Stimulated activated CD8-positive, alpha-beta memory T cell treated with anti-CD3 and anti-CD28 coated beads, Interleukin-4, amount 100 ng/mL, for 48 hours (primary cell): ENCODE measurements around the gene WWTR1.

Experiments used
- DNase-seq: peaks from one replicate; pipeline ENCODE4 v3.0.0-alpha.2; 2020

Gene WWTR1

DNA sequence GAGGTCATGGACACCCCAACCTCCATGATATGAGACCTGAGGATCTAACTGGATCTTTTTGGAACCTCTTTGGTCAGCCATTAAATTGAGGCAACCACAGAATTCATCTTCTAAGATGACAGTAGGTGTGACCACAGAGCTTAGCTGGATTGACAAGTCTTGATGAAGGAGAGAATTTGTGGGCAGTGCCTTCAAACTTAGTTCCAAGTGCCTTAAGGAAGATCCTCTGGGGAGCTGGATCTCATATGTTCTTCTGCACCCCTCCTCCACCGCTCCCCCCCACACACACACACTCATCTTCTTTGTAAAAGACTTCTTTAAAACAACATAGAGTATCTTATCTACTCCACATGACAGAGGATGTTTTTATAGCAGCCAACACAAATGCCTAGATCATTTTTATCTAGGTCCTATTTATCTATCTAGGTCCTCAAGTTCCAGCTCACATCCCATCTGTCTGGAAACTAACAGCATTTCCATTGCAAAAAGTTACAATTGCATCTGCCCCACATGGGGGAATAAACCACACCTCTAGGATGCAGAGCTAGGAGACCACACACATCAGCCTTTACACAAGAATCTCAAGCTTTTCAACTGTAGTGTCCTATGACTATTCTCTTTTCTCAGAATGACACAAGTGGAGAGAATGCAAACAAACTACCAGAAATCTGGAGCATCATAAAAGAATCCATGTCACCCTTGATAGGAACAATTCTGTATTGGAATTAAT lies 37.4 kb downstream of the WWTR1 start:
- no peak for DNase-seq

DNA sequence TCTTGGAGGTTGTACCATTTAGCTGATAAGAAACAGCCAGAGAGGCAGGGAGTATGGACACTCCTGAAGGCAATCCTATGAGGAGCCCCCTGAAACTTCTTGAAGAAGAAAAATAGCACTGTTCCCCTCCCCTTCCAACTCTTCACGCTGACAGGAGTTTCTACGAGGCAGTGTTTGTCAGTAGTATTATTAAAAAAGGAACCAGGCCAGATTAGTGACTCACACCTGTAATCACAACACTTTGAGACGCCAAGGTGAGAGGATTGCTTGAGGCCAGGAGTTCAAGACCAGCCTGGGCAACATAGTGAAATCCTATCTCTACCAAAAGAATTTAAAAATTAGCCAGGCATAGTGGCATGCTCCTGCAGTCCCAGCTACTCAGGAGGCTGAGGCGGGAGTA lies 38.7 kb downstream of the WWTR1 start:
- DNase-seq = no peak

- no peak for DNase-seq
Observed at GRCh38 chr3:149618151-149619123, 39.4 kb downstream of the WWTR1 start.

DNA sequence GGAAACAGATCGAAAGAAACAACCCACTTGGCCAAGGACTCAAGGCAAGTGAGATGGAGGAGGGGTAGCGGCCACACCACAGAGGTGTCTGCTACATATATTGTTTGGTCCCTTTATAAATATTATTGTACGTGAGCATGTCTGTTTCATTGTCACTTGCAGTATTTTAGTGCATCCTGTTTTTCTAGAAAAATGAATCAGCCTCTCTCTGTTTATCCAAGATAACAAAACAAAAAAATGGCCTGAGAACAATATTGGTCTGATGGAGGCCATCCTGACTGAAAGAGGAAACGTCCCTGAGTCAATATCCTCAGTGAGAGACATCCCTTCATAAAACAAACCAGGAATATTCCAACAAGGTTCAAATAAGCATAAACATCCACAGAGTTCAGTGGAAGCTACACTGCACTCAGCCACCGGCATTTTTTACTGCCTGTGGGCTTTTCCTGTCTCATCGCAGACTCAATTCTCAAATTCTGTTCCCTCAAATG lies 42.0 kb downstream of the WWTR1 start:
- DNase-seq = no peak

DNA sequence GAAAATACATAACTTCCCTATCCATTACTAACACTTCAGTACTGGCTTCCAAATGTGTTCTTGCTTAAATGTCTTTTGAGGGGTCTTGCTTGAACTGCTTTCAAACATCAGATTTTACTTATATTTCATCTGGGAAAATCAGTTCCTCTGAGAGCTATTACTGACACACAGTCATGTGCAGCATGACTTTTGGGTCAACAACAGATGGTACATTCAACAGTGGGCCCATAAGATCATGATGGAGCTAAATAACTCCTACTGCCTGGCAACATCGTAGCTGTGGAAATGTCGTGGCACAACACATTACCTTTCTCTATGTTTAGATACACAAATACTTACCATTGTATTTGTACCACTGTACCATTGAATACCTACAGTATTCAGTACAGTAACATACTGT lies 43.8 kb downstream of the WWTR1 start:
- no peak for DNase-seq

DNA sequence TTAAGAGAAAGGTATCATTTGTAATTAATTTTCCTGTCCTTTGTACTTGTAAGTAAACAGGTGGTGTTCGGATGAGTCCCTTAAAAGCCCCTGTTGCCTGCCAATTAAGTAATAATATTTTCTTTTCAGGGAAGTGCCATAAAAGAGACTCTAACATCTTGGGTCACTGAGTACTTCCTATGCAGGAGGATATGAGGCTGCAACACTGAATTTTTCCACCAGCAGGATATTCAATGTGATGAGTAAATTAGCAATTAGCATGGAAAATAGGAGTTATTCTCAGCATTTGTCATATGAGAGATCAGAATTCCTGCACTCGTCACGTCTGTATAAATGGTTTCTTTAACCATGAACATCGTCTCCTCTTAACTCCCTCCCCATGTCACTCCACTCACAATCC lies 45.4 kb downstream of the WWTR1 start:
- DNase-seq = no peak

DNA sequence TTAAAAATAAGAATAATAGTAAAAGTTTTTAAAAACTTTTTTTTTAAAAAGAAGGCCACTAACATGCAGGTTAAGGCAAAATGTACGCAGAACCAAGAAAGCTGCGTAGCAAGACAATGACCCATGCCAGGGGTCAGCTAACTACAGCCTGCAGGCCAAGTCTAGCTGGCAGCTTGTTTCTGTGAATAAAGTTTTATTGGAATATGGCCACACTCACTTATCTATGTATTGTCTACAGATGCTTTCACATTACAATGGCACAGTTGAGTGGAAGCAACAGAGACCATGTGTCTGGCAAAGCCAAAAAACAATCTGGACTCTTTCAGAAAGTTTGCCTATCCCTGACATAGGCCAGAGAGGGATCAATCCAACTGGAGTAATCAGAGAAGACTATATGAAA lies 46.7 kb downstream of the WWTR1 start:
- DNase-seq = no peak

GRCh38 chr3:149610351-149611105 lies 47.3 kb downstream of the WWTR1 start:
- no peak for DNase-seq

DNA sequence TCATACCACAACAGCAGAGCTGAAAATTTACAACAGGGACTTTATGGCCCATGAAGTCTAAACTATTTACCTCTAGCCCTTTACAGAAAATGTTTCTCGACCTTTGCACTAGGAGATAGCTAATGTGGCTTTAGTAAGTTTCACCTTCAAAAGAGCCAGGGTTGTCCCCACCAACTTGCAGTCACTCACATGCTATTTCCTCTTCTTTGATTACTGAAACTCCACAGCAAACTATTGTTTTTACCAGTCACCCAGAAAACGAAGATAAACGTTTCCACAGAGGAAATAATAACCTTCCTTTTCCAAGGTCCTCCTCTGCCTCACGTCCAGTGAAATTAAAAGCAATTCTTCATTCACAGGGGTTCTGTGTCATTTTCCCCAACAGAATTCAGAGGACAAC lies 48.2 kb downstream of the WWTR1 start:
- DNase-seq = no peak

DNA sequence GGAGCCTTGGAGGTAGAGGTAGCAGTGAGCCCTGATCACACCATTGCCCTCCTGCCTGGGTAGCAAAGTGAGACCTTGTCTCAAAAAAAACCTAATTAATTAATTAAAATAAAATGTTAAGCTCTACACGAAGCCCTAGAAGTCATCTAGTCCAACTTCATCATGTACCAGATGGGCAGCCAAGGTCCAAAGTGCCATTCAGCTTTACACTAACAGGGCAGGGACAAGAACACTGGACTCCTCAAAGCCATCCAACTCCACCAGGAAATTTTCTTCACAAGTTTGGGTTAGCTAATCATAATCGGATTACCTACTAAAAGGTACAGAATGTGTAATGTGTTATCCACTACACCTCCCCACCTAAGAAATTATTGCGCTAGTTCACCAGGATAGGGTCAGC lies 48.8 kb downstream of the WWTR1 start:
- DNase-seq = no peak

DNA sequence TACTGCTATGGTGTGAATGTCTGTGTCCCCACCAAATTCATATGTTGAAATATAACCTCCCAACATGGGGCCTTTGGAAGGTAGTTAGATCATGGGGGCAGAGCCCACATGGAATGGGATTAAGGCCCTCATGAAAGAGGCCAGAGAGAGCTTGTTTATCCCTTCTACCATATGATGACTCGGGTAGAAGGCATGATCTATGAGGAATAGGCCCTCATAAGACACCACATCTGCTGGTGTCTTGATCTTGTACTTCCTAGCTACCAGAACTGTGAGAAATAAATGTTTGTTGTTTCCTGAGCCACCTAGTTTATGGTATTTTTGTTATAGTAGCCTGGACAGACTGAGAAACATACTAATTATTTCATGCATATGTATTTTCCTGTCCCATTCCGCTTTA lies 51.9 kb downstream of the WWTR1 start:
- DNase-seq = no peak

DNA sequence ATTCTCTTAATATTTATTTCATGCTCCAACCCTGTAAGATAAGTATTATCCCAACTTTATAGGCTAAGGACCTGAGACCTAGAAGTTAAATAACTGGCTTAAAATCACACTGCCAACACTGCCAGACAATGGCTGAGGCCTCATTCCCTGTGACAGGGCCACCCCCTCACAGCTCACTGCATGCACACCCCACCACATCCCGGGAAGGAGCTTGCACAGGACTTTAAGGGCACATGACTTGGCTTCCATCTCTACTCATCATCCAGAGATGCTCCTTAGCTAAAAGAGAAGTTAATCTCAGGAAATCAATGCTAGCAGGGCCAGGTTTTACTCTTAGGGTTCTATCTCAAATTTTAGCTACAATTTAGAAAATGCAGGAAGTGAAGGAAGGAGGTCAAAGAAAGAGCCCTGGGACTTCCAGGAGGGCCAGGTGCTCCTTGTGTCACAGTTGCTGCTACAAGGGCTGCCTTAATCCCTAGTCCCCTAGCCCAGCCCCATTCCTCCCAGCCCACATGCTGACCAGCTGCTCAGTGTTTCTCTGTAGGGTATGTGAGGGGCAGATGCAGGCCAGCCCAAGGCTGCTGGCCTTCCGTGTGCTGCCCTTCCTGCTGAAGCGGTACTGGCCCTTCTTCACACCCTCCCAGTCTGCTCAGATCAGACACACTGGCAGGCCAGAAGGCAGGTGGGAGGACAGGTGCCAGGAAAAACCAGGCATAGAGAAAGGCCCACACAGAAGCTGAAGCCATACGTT lies 53.5 kb downstream of the WWTR1 start:
- DNase-seq = no peak

GRCh38 chr3:149603126-149604074 lies 54.4 kb downstream of the WWTR1 start:
- DNase-seq = no peak

DNA sequence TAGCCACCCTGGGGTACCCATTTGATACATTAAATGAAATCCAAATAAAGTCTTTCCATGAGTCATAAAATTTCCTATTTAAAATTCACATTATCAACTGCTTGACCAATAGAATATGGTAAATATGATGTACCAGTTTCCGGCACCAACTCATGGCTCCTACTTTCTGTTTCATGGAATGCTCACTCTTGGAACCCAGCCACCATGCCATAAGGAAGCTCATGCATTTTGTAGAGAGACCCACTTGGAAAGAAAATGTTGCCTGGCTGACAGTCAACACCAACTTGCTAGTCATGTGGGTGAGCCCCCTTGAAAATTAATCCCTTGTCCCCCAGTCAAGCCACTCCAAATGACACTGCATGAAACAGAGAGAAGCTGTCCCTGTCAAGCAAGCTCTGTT lies 57.2 kb downstream of the WWTR1 start:
- no peak for DNase-seq

DNA sequence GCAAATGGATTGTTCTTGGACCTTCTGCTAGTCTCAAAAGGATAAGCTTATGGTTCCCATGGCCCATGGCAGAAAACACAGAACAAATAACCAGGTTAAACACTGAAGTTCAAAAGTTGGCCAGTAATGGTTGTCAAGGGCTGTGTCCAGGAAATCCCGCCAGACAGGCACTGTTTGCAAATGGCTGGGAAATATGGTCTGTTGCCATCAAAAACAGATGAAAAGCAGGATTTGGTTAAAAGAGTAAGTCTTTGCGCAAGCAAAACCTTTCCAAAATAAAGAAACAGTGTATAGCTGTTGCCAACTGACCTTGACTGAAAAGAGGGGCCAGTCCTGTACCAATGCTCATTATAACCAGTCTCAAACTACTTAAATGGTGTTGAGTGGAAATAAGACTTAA lies 58.6 kb downstream of the WWTR1 start:
- DNase-seq = no peak

GRCh38 chr3:149596134-149596770 lies 61.6 kb downstream of the WWTR1 start:
- no peak for DNase-seq

- no peak for DNase-seq
Observed at GRCh38 chr3:149593418-149594160, 64.2 kb downstream of the WWTR1 start.

DNA sequence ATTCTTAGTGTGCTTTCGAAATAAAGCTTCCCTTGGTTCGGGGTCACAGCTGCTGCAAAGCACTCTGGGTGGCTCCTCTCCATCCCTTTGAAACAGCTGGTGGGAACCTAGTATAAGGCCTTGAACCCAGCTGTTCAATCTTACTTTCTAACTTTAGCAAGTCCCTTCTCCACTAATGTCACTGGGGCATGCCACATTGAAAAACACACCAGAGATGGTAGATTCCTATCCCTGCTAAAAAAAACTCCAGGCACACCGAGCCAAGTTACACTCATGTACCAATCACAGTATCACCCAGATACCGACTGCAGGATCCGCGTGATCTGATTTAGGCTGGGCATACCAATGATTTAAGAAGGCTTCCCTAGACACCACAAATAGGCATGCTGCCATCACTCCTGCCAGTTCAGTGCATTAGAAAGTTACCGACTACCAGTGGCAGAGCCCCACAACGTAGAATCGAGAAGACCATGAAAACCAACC lies 65.0 kb downstream of the WWTR1 start:
- no peak for DNase-seq

GRCh38 chr3:149590691-149591441 lies 67.0 kb downstream of the WWTR1 start:
- DNase-seq = no peak
